GM12865 (cell line): ENCODE data around the gene TLCD3B.
A peak's percentile ranks its signal among the peaks of the same experiment; 100 is the strongest.
"Not testable (repeated sequence)": the region's sequence is repeated elsewhere in the genome, so short reads cannot be mapped to it uniquely, and the experiment has no call there.

Experiments
- DNase-seq: peaks from one replicate; pipeline ENCODE4 v3.0.0; 2010; ENCODE audit warnings: low read depth
- H3K4me3 ChIP-seq: 2 replicates; pipeline ENCODE4 v1.5.1; 2011; ENCODE audit warnings: mild to moderate bottlenecking, low read depth, low read length, control low read depth
- CTCF ChIP-seq: IDR thresholded peaks from 2 replicates; pipeline ENCODE4 v1.5.1; 2011; ENCODE audit warnings: low read length, control low read depth, low read depth, inconsistent platforms; ENCODE audit not compliant: insufficient read depth; ENCODE audit errors: missing control alignments

TLCD3B gene

DNA sequence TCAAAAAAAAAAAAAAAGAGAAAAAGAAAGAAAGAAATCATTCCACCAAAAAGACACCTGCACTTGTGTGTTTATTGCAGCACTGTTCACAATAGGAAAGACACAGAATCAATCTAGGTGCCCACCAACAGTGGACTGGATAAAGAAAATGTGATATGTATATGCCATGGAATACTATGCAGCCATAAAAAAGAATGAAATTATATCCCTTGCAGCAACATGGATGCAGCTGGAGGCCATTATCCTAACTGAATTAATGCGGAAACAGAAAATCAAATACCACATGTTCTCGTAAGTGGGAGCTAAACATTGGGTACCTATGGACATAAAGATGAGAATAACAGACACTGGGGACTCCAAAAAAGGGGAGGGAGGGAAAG, 13.8 kb downstream of the TLCD3B start:
- DNase-seq, result no peak
- no peak overlapping the region for H3K4me3 ChIP-seq
- TF ChIP-seq CTCF, result no peak

DNA sequence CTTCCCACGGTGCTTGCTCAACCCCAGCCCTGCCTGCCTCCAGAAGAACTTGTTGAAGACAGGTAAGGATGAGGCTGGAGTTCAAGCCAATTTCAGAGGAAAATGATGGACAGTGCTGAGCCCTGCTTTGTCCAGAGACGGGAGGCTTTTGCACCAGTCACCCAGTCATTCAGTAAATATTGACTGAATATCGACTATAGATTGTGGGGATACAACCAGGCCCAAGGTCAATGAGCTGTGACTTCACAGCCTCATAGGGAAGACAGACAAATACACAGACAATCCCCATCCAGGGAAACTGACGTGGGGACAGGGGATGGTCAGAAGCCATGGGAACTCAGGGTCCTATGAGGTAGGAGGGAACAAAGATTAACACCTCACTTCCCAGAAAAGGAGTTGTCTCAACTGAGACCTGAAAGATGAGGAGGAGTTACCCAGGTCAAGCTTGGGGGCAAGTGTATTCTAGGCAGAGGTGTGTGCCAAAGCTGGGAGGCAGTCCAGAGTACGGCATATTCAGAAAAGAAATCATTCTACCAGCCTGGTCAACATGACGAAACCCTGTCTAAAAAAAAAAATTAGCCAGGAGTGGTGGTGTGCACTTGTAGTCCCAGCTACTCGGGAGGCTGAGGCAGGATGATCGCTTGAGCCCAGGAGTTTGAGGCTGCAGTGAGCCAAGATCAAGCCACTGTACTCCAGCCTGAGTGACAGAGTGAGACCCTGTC, 14.4 kb downstream of the TLCD3B start:
- no peak for TF ChIP-seq CTCF
- H3K4me3 ChIP-seq, result no peak overlapping the region
- DNase-seq, result no peak

GRCh38 chr16:30015450-30015849, 15.6 kb downstream of the TLCD3B start:
- H3K4me3 ChIP-seq, DNase-seq: not testable (repeated sequence)

DNA sequence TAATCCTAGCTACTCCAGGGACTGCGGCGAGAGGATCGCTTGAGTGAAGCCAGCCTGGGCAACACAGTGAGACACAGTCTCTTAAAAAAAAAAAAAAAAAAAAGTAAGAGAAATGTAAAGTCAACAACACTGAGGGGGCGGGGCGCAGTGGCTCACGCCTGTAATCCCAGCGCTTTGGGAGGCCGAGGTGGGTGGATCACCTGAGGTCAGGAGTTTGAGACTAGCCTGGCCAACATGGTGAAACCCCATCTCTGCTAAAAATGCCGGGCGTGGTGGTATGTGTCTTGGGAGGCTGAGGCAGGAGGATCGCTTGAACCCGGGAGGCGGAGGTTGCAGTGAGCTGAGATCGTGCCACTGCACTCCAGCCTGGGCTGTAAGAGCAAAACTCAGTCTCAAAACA, 18.5 kb downstream of the TLCD3B start:
- DNase-seq, H3K4me3 ChIP-seq: not testable (repeated sequence)

DNA sequence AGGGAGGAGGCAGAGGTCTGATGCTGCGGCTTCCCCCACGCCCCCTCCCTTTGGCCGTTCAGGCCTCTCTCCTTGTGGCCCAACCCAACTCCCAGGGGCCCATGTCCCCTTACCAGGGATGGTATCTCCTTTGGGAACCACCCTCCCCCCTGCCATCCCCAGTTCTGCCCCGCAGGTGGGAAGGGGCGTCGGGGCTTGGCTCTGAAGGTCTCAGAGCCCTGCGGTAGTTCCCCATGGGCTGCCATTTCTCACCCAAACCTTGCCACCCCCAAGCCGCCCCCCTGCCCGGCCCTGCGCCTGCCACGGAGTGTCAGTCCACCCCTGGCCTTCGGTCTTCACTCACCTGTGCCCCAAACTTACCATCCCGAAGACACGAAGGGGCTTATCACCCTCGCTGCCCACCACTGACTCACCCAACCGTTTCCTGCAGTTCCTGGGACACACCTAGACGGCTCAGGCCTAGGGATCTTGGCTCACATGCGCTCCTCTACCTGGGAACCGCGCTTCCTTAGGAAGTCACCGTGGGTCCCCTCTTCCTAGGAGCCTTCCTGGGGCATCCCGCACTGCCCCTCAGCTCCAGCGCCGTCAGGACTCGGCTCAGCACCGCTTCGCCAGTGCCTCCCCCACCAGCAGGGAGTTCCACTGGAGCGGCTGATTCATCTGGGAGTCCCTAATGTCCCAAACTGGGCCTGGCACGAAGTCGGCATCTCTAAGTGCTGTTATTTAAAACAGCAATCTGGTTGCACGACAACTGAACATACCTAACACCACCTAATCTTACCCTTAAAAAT, 19.2 kb downstream of the TLCD3B start:
- no peak for TF ChIP-seq CTCF
- no peak for DNase-seq
- no peak overlapping the region for H3K4me3 ChIP-seq

- TF ChIP-seq CTCF, result no peak
- no peak for DNase-seq
- H3K4me3 ChIP-seq, result peak within 1 kb of the TSS; percentile 23; the same call in 1 of the 2 replicates
These were observed 20.0 kb downstream of the TLCD3B start, which contains the start of gene DOC2A for GRCh38 chr16:30010844-30011713. Gene DOC2A (minus strand): TSS chr16:30011027. CDS start chr16:30010222, 805 bp downstream.

- no peak overlapping the region for H3K4me3 ChIP-seq
These were observed 20.9 kb downstream of the TLCD3B start for GRCh38 chr16:30009990-30010843.

More at GRCh38 chr16:30009990-30010843, 20.9 kb downstream of the TLCD3B start:
- no peak for TF ChIP-seq CTCF
- no peak for DNase-seq
